HepG2 (cell line): ENCODE measurements around the gene SUN5. TPM values are rescaled to one million over a fixed set of nuclear protein-coding genes. Genes with fewer than 3 reads are reported as not detected.

Experiments used
- CEBPB ChIP-seq: IDR thresholded peaks from 2 replicates; pipeline ENCODE4 v1.6.1; 2011; ENCODE audit warnings: low read depth, low read length, improper control_type of control experiment, borderline replicate concordance
- CENPT ChIP-seq: sonication (generic); formaldehyde crosslinking; IDR thresholded peaks from 2 replicates; pipeline ENCODE4 v1.8.0; 2022; ENCODE audit warnings: low read depth, mild to moderate bottlenecking, moderate library complexity, missing genetic modification reagents
- DNMT1 ChIP-seq: sonication (generic); formaldehyde crosslinking; IDR thresholded peaks from 2 replicates; pipeline ENCODE4 v1.5.1; 2020; ENCODE audit warnings: mild to moderate bottlenecking, missing genetic modification reagents
- DR1 ChIP-seq: sonication (generic); formaldehyde crosslinking; IDR thresholded peaks from 2 replicates; pipeline ENCODE4 v1.8.0; 2021; ENCODE audit warnings: mild to moderate bottlenecking, missing genetic modification reagents, inconsistent platforms
- FOXP1 ChIP-seq, 2 experiments: fragments of 450-650 bp in 1 of 2; IDR thresholded peaks; 2 replicates each; pipeline ENCODE4 v1.6.1; 2017 to 2018; ENCODE audit warnings: antibody characterized with exemption in 1 of 2
- HBP1 ChIP-seq: IDR thresholded peaks from 2 replicates; pipeline ENCODE4 v1.6.1; 2016; ENCODE audit warnings: low read depth, control low read depth
- KAT2B ChIP-seq: fragments of 150-350 bp; IDR thresholded peaks from 2 replicates; pipeline ENCODE4 v1.6.1; 2014; ENCODE audit warnings: low read depth, low read length, borderline replicate concordance
- NR0B2 ChIP-seq: sonication (generic); formaldehyde crosslinking; IDR thresholded peaks from 2 replicates; pipeline ENCODE4 v1.4.0; 2020; ENCODE audit warnings: mild to moderate bottlenecking, missing genetic modification reagents
- POLR2G ChIP-seq: fragments of 200-400 bp; formaldehyde crosslinking; IDR thresholded peaks from 2 replicates; pipeline ENCODE4 v1.6.1; 2018; ENCODE audit warnings: mild to moderate bottlenecking, low read depth, low read length, moderate library complexity
- RNF2 ChIP-seq: fragments of 450-650 bp; conservative IDR thresholded peaks from 2 replicates; pipeline ENCODE4 v1.6.1; 2016; ENCODE audit warnings: low read depth
- SAFB2 ChIP-seq: sonication (generic); formaldehyde crosslinking; IDR thresholded peaks from 2 replicates; pipeline ENCODE4 v1.5.1; 2020; ENCODE audit warnings: missing genetic modification reagents, low read depth, mild to moderate bottlenecking, borderline replicate concordance
- SIX4 ChIP-seq: sonication (generic); formaldehyde crosslinking; IDR thresholded peaks from 2 replicates; pipeline ENCODE4 v1.4.0; 2020; ENCODE audit warnings: missing genetic modification reagents
- SKIL ChIP-seq: sonication (generic); formaldehyde crosslinking; IDR thresholded peaks from 2 replicates; pipeline ENCODE4 v1.8.0; 2022; ENCODE audit warnings: missing genetic modification reagents, mild to moderate bottlenecking, moderate library complexity, borderline replicate concordance
- SP2 ChIP-seq: sonication (generic); formaldehyde crosslinking; IDR thresholded peaks from 2 replicates; pipeline ENCODE4 v1.5.1; 2020; ENCODE audit warnings: mild to moderate bottlenecking, missing genetic modification reagents
- TEF ChIP-seq: sonication (generic); formaldehyde crosslinking; IDR thresholded peaks from 2 replicates; pipeline ENCODE4 v1.5.0; 2020; ENCODE audit warnings: missing genetic modification reagents
- ZFP36L2 ChIP-seq: sonication (generic); formaldehyde crosslinking; IDR thresholded peaks from 2 replicates; pipeline ENCODE4 v1.4.0; 2020; ENCODE audit warnings: missing genetic modification reagents
- ZNF335 ChIP-seq: sonication (generic); formaldehyde crosslinking; IDR thresholded peaks from 2 replicates; pipeline ENCODE4 v1.4.0; 2020; ENCODE audit warnings: missing genetic modification reagents
- ZNF431 ChIP-seq: sonication (generic); formaldehyde crosslinking; IDR thresholded peaks from 2 replicates; pipeline ENCODE4 v1.9.0; 2022; ENCODE audit warnings: missing genetic modification reagents, low read depth, mild to moderate bottlenecking, borderline replicate concordance
- ZNF451 ChIP-seq: sonication (generic); formaldehyde crosslinking; IDR thresholded peaks from 2 replicates; pipeline ENCODE4 v1.5.0; 2020; ENCODE audit warnings: mild to moderate bottlenecking, missing genetic modification reagents
- ZNF557 ChIP-seq: sonication (generic); formaldehyde crosslinking; IDR thresholded peaks from 2 replicates; pipeline ENCODE4 v1.4.0; 2020; ENCODE audit warnings: missing genetic modification reagents
- ZNF558 ChIP-seq: sonication (generic); formaldehyde crosslinking; IDR thresholded peaks from 2 replicates; pipeline ENCODE4 v1.9.0; 2022; ENCODE audit warnings: mild to moderate bottlenecking, missing genetic modification reagents, borderline replicate concordance
- ZNF589 ChIP-seq: sonication (generic); formaldehyde crosslinking; conservative IDR thresholded peaks from 2 replicates; pipeline ENCODE4 v1.8.0; 2022; ENCODE audit warnings: mild to moderate bottlenecking, moderate library complexity, missing genetic modification reagents
- ZSCAN20 ChIP-seq: sonication (generic); formaldehyde crosslinking; IDR thresholded peaks from 2 replicates; pipeline ENCODE4 v1.4.0; 2020; ENCODE audit warnings: missing genetic modification reagents, mild to moderate bottlenecking, borderline replicate concordance
- polyA plus RNA-seq, 8 experiments: library from polyadenylated mRNA; depleted of rRNA in 3 of 8; stranded (reverse) in 7 of 8; unstranded in 1 of 8; fragments of >200 nt; fragmentation: Illumina TruSeq in 4 of 8; extraction: Trizol in 4 of 8; gene quantifications; 2 replicates each; pipeline versions ENCODE4 v1.2.1 to v1.2.3, GENCODE V29; 2011 to 2016; ENCODE audit warnings: low read depth in 4 of 8, missing spikeins in 1 of 8, mixed read lengths in 1 of 8; ENCODE audit not compliant: insufficient read depth in 1 of 8
- total RNA-seq, 5 experiments: library from RNA; depleted of rRNA; stranded (reverse); fragments of >200 nt; fragmentation: Illumina TruSeq; extraction: Trizol; gene quantifications; 2 replicates each; pipeline ENCODE4 v1.2.3, GENCODE V29; 2016; ENCODE audit warnings: low read depth in 1 of 5

SUN5 gene
- total and polyA plus RNA-seq, 2 of the 13 experiments (the other 11 are each of a cell fraction or from before 2014, with no cell fraction given), result not detected

GRCh38 chr20:33008336-33009213 lies 4.3 kb upstream of the SUN5 start (continued):
- TF ChIP-seq SP2 (CRISPR knock-in tag) (no peak), DNMT1 (CRISPR knock-in tag) (0 out of 2 replicates have a peak, but pooled peaks have one; percentile 22), SIX4 (no peak; the same call in 1 of the 2 replicates), ZNF589 (CRISPR knock-in tag) (no peak), TEF (CRISPR knock-in tag) (0 out of 2 replicates have a peak, but pooled peaks have one; percentile 41), DR1 (no peak), ZSCAN20 (no peak; the same call in 1 of the 2 replicates), ZFP36L2 (CRISPR knock-in tag) (0 out of 2 replicates have a peak, but pooled peaks have one; percentile 70), RNF2 (no peak), HBP1 (CRISPR knock-in tag) (no peak; the same call in 1 of the 2 replicates), FOXP1 (IDR thresholded peaks at IDR 0.05) (no peak), FOXP1 (CRISPR knock-in tag; IDR thresholded peaks at IDR 0.05) (no peak), SKIL (CRISPR knock-in tag) (no peak), CEBPB (no peak), ZNF557 (CRISPR knock-in tag) (no peak), ZNF431 (CRISPR knock-in tag) (peak; percentile 79; the same call in 1 of the 2 replicates), KAT2B (no peak), ZNF451 (CRISPR knock-in tag) (no peak), ZNF558 (CRISPR knock-in tag) (peak; percentile 33; the same call in 1 of the 2 replicates), ZNF335 (no peak; the same call in 1 of the 2 replicates), NR0B2 (CRISPR knock-in tag) (no peak), POLR2G (peak; percentile 24), CENPT (CRISPR knock-in tag) (no peak; the same call in 1 of the 2 replicates), SAFB2 (CRISPR knock-in tag) (no peak)
